OCI-LY7 (cell line): ENCODE data around the gene CSNK2A1. TPM values are rescaled to one million over a fixed set of nuclear protein-coding genes. Genes with fewer than 3 reads are reported as not detected.

Experiments
- BruUV-seq: library from RNA; stranded (reverse); fragments of 400-500 nt; replicated peaks from 2 replicates; lab custom pipeline; 2021; lab: Mats Ljungman, UMichigan
- CTCF ChIA-PET: fragments of 300-600 bp; sonication (Branson Sonifier 250); formaldehyde crosslinking; loops from one replicate; lab custom pipeline; 2022; ENCODE audit warnings: antibody characterized with exemption; ENCODE audit not compliant: unreplicated experiment; lab: Charles Lee
- POLR2A ChIA-PET: fragments of 300-600 bp; sonication (Branson Sonifier 250); formaldehyde crosslinking; loops from one replicate; lab custom pipeline; 2022; ENCODE audit warnings: antibody characterized with exemption; lab: Charles Lee
- DNase-seq: peaks from one replicate; pipeline ENCODE4 v3.0.0-alpha.2; 2015; ENCODE audit warnings: low spot score
- H2AFZ ChIP-seq: fragments of 200-600 bp; sonication (generic), shearing (Covaris generic); 2 replicates; pipeline ENCODE4 v1.6.1; 2014; ENCODE audit warnings: mild to moderate bottlenecking, antibody characterized with exemption, low read length, moderate library complexity
- H3K27ac ChIP-seq: fragments of 200-600 bp; sonication (generic); 2 replicates; pipeline ENCODE4 v1.5.1; 2014; ENCODE audit warnings: mixed run types, low read depth, mild to moderate bottlenecking, moderate library complexity, low read length, inconsistent platforms; ENCODE audit not compliant: poor library complexity, severe bottlenecking
- H3K36me3 ChIP-seq: fragments of 200-600 bp; sonication (generic); 2 replicates; pipeline ENCODE4 v1.6.1; 2014; ENCODE audit warnings: mild to moderate bottlenecking, antibody characterized with exemption, low read length, moderate library complexity, mixed read lengths; ENCODE audit not compliant: insufficient read depth
- H3K4me1 ChIP-seq: fragments of 200-600 bp; sonication (generic); 2 replicates; pipeline ENCODE4 v1.5.1; 2014; ENCODE audit warnings: mild to moderate bottlenecking, low read length; ENCODE audit not compliant: insufficient read depth, poor library complexity, severe bottlenecking
- H3K4me2 ChIP-seq: fragments of 200-600 bp; sonication (generic); 2 replicates; pipeline ENCODE4 v1.6.1; 2014; ENCODE audit warnings: mild to moderate bottlenecking, low read length
- H3K4me3 ChIP-seq: fragments of 200-600 bp; sonication (generic); 2 replicates; pipeline ENCODE4 v1.5.1; 2014; ENCODE audit warnings: mild to moderate bottlenecking, low read depth, low read length; ENCODE audit not compliant: poor library complexity, severe bottlenecking
- H3K79me2 ChIP-seq: fragments of 200-600 bp; sonication (generic); 2 replicates; pipeline ENCODE4 v1.6.1; 2016; ENCODE audit warnings: low read depth, mild to moderate bottlenecking, low read length, moderate library complexity, mixed read lengths; ENCODE audit not compliant: insufficient read depth
- H3K9me2 ChIP-seq: fragments of 200-600 bp; sonication (generic); 2 replicates; pipeline ENCODE4 v1.6.1; 2016; ENCODE audit warnings: mild to moderate bottlenecking, low read length, mixed read lengths; ENCODE audit not compliant: insufficient read depth
- H3K9me3 ChIP-seq: fragments of 200-600 bp; sonication (generic); 2 replicates; pipeline ENCODE4 v1.6.1; 2014; ENCODE audit warnings: mild to moderate bottlenecking, mixed run types, low read length, mixed read lengths
- H4K20me1 ChIP-seq: fragments of 200-600 bp; sonication (generic); 2 replicates; pipeline ENCODE4 v1.6.1; 2014; ENCODE audit warnings: mild to moderate bottlenecking, antibody characterized with exemption, low read length, moderate library complexity, mixed read lengths; ENCODE audit not compliant: insufficient read depth
- CTCF ChIP-seq: fragments of 200-600 bp; sonication (generic); conservative IDR thresholded peaks from 2 replicates; pipeline ENCODE4 v1.5.1; 2014; ENCODE audit warnings: mild to moderate bottlenecking, antibody characterized with exemption, low read length, moderate library complexity, mixed read lengths
- EZH2phosphoT487 ChIP-seq: fragments of 200-600 bp; sonication (generic); IDR thresholded peaks from 2 replicates; pipeline ENCODE4 v1.6.1; 2018; ENCODE audit warnings: low read depth, borderline replicate concordance, mild to moderate bottlenecking, mixed run types, antibody characterized with exemption, low read length, moderate library complexity, mixed read lengths
- intact Hi-C: fragments of 100-400 bp; cut with micrococcal nuclease; formaldehyde crosslinking; loops from one replicate; pipeline ENCODE4 v1.10.0; 2022; ENCODE audit not compliant: unreplicated experiment
- total RNA-seq, 2 experiments: library from RNA; depleted of rRNA in 1 of 2; stranded (reverse); fragments of >200 nt in 1 of 2; shearing (Covaris generic) in 1 of 2; gene quantifications; 2 replicates each; pipeline ENCODE4 v1.2.3, GENCODE V29; 2014 to 2022

The CSNK2A1 gene
- total RNA-seq, 2 experiments from 2014 or later = 90.8 to 164 TPM

GRCh38 chr20:444862-445426 is 98.6 kb downstream of the CSNK2A1 start:
- no peak overlapping the region for H3K4me3 ChIP-seq
- H3K9me2 ChIP-seq = no peaks in the 10 kb centered on the region
- CTCF ChIA-PET = no interaction called here
- no peak overlapping the region for H3K27ac ChIP-seq
- H3K79me2 ChIP-seq = peaks cover 5% of the 10 kb centered on the region; the same call in 1 of the 2 replicates
- intact Hi-C loops = no loop called here
- H2AFZ ChIP-seq = no peak overlapping the region
- no peaks in the 10 kb centered on the region for H4K20me1 ChIP-seq
- H3K9me3 ChIP-seq = no peaks in the 10 kb centered on the region
- BruUV-seq = no TSS peak
- H3K36me3 ChIP-seq = peaks cover 61% of the 10 kb centered on the region
- TF ChIP-seq CTCF (no peak), EZH2phosphoT487 (no peak)
- no peak overlapping the region for H3K4me2 ChIP-seq
- no peaks in the 10 kb centered on the region for H3K4me1 ChIP-seq
- DNase-seq = no peak
- POLR2A ChIA-PET = interaction anchor here (0.6 kb wide), 1 partner anchor 19 kb away, joined by 4 read pairs; no protein-coding TSS in a partner anchor

- Histone ChIP-seq H3K4me3 (no peak overlapping the region), H3K4me2 (no peak overlapping the region), H3K36me3 (peaks cover 68% of the 10 kb centered on the region), H4K20me1 (no peaks in the 10 kb centered on the region), H3K4me1 (peaks cover 3% of the 10 kb centered on the region), H3K79me2 (no peaks in the 10 kb centered on the region), H3K27ac (no peak overlapping the region), H3K9me2 (no peaks in the 10 kb centered on the region), H3K9me3 (no peaks in the 10 kb centered on the region), H2AFZ (no peak overlapping the region)
- ChIA-PET POLR2A (no interaction called here), CTCF (no interaction called here)
- intact Hi-C loops = no loop called here
- TF ChIP-seq CTCF (no peak), EZH2phosphoT487 (no peak)
- BruUV-seq = TSS peak; percentile 45
- no peak for DNase-seq
These were observed 99.5 kb downstream of the CSNK2A1 start for GRCh38 chr20:444117-444516.

GRCh38 chr20:443223-443775 is 100.3 kb downstream of the CSNK2A1 start:
- H4K20me1 ChIP-seq = no peaks in the 10 kb centered on the region
- no TSS peak for BruUV-seq
- H3K36me3 ChIP-seq = peaks cover 72% of the 10 kb centered on the region
- DNase-seq = no peak
- ChIA-PET POLR2A (no interaction called here), CTCF (interaction anchor here (1.4 kb wide), 1 partner anchor 12 kb away, joined by 3 read pairs; no protein-coding TSS in a partner anchor)
- H3K9me3 ChIP-seq = no peaks in the 10 kb centered on the region
- no peak for TF ChIP-seq EZH2phosphoT487
- no peak for TF ChIP-seq CTCF
- H3K4me2 ChIP-seq = no peak overlapping the region
- no peaks in the 10 kb centered on the region for H3K79me2 ChIP-seq
- no peak overlapping the region for H3K27ac ChIP-seq
- H3K4me1 ChIP-seq = peaks cover 11% of the 10 kb centered on the region
- intact Hi-C loops = no loop called here
- no peak overlapping the region for H3K4me3 ChIP-seq
- no peak overlapping the region for H2AFZ ChIP-seq
- H3K9me2 ChIP-seq = no peaks in the 10 kb centered on the region
